Hindlimb muscle (tissue), 1 donor: ENCODE measurements around the gene TTI1. TPM values are rescaled to one million over a fixed set of nuclear protein-coding genes. Genes with fewer than 3 reads are reported as not detected.

Experiments
- DNase-seq: peaks from one replicate; pipeline ENCODE4 v3.0.0-alpha.2; 2013
- polyA plus RNA-seq: library from polyadenylated mRNA; unstranded; fragments of 120-200 nt; gene quantifications from one replicate; pipeline ENCODE4 v1.2.1, GENCODE V29; 2013; ENCODE audit not compliant: insufficient read length

The TTI1 gene
- polyA plus RNA-seq, 1 donor: 17.4 TPM

DNA sequence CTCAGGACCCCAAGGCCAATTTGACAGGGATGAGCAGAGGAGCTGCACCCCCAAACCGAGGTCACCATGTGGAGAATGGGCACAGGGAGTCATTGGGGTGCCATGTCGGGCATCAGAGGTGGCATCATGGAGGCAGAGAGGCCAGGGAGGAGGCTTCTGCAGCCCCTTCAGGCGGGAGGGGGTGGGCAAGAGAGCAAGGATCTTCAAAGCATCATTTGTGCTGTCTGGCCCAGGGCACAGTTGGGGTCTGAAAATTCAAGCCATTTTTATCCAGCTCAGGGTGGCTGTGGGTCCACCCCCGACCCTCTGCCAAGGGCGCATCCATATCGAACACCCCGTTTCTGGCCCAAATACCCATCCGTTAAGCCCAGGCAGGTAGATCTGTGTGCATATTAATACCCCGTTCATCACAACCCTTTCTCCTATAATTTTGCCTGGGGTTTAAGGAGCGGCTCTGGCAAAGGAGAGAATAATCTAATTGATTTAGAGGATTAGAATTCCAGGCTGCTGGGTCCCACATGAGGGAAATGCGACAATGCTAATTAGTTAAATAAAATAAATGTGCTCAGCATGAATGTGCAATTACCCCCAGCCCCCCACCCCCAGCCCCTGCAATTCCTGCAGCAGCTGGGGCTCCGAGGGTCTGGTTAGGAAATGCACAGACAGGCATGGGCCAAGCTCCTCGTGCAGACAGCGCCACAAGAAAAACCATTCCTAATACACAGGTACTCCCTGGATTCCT is 98.5 kb downstream of the TTI1 start:
- no peak for DNase-seq

GRCh38 chr20:37933786-37934633 is 99.2 kb downstream of the TTI1 start:
- no peak for DNase-seq

Other genes starting within 250 kb of the TTI1 start
- gene VSTM2L, start 130.3 kb downstream of the TTI1 start, polyA plus RNA-seq: 1.7 TPM
- gene RPRD1B, start 290 bp upstream of the TTI1 start, polyA plus RNA-seq: 28.2 TPM
- 14.9 TPM for gene TGM2, start 131.8 kb upstream of the TTI1 start, polyA plus RNA-seq
- 7.0 TPM for gene KIAA1755, start 227.3 kb upstream of the TTI1 start, polyA plus RNA-seq